ENCODE results near the gene MARK1.

The MARK1 gene

GRCh38 chr1:220528679-220529501 is 954 bp downstream of the MARK1 start:
- in situ Hi-C loops (cut with MboI; ENCODE audit: low sequenced_read_pairs): no loop called here

GRCh38 chr1:220529521-220530020 is 1.6 kb downstream of the MARK1 start:
- in situ Hi-C loops (cut with MboI; ENCODE audit: low sequenced_read_pairs): no loop called here

DNA sequence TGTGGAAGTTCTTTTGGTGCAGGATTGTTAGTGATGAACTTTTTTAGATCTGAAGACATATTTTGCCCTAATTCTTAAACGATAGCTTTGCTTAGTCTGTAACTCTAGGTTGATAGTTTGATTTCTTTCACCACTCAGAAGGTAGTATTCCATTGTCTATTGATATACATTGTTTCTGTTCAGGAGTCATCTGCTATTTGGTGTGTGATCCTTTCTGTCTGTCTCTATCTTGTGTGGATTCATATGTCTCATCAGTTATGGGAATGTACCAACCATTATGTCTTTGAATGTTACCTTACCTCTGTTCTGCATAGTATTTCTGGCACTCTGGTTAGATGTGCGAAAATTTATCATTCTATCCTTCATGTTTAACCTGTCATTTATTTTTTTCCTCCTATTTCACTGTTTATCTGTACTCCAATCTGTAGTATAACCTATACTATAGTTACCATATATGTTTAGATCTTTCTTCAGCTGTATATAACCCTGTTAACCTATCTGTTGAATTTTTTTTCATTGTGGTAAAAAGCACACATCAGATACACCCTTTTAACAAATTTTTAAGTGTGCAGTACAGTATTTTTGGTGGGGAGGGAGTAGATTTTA is 5.7 kb downstream of the MARK1 start:
- in situ Hi-C loops (cut with MboI; ENCODE audit: low sequenced_read_pairs): no loop called here

GRCh38 chr1:220544901-220545303 is 17.0 kb downstream of the MARK1 start:
- in situ Hi-C loops (cut with MboI; ENCODE audit: low sequenced_read_pairs): no loop called here

- in situ Hi-C loops (cut with MboI; ENCODE audit: low sequenced_read_pairs): no loop called here
Observed at GRCh38 chr1:220550811-220551399, 23.0 kb downstream of the MARK1 start.

- in situ Hi-C loops (cut with MboI; ENCODE audit: low sequenced_read_pairs): no loop called here
Observed at GRCh38 chr1:220551718-220552117, 23.8 kb downstream of the MARK1 start.

- in situ Hi-C loops (cut with MboI; ENCODE audit: low sequenced_read_pairs): no loop called here
Observed at GRCh38 chr1:220552672-220553260, 24.8 kb downstream of the MARK1 start.

- in situ Hi-C loops (cut with MboI; ENCODE audit: low sequenced_read_pairs): no loop called here
Observed at GRCh38 chr1:220556641-220557040, 28.7 kb downstream of the MARK1 start.

- in situ Hi-C loops (cut with MboI; ENCODE audit: low sequenced_read_pairs): no loop called here
Observed at GRCh38 chr1:220563564-220563963, 35.6 kb downstream of the MARK1 start.

DNA sequence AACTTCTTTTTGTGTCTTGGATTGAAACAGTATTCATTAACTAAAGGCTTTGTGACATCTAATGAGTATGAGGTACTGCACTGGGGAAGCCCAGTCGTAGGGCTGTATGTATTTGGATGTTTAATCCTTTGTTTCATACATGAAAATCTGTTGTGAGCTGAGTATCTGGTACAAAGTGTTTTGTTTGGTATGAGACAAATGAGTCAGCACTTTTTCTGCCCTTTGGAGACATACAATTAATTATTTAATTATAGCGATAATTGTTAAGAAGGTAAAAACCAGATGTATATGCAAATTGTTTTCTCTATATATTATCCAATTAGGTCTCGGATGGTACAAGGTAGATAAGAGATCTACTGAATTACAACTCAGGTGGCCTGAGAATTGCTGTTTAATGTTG is 36.3 kb downstream of the MARK1 start:
- in situ Hi-C loops (cut with MboI; ENCODE audit: low sequenced_read_pairs): no loop called here

DNA sequence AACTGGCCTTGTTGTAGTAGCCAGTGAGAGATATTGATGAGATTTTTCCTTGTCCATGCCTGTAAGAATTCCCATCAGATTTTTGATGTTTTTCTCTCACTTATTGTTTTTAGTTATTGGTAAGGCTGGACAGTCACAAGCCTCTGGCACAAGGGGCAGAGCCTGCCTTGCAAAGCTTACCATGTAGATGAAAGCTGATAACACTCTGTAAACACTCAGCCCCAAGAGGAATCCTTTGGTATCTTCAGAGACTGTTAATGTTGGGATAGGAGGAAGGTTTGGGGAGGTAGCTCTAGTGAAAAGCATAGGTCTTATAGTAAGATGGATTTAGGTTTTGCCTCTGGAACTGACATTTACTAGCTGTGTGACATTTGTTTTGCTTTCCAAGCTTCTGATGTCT is 37.7 kb downstream of the MARK1 start:
- in situ Hi-C loops (cut with MboI; ENCODE audit: low sequenced_read_pairs): no loop called here

DNA sequence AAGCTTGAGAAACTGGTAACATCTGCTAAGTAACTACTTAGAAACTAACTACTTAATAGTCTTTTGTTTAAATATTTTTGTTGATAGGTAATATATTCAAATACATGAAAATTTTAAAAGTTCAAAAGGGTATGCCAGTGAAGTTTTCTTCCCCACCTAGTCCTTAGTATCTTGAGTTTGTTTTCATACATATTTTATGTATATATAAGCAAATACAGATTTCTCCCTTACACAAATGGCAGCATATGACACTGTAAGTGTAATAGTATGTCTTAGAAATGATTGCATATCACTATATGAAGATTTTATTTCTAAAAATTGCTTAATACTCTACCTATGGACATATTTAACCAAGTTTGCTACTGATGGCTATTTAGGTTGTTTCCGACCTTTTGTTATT is 38.9 kb downstream of the MARK1 start:
- in situ Hi-C loops (cut with MboI; ENCODE audit: low sequenced_read_pairs): no loop called here

DNA sequence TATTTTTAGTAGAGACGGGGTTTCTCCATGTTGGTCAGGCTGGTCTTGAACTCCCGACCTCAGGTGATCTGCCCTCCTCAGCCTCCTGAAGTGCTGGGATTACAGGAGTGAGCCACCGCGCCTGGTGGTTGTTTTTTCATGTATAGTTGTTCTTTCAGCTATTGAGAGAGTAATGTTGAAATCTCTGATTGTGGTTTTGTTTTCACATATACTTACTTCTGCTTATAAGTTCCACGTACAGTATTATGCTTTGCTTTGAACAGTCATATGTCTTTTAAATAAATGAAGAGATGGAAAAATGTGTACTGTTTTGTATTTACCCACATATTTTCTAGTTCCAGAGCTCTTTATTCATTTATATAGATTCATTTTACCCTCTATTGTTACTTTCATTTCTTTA is 44.5 kb downstream of the MARK1 start:
- in situ Hi-C loops (cut with MboI; ENCODE audit: low sequenced_read_pairs): no loop called here

DNA sequence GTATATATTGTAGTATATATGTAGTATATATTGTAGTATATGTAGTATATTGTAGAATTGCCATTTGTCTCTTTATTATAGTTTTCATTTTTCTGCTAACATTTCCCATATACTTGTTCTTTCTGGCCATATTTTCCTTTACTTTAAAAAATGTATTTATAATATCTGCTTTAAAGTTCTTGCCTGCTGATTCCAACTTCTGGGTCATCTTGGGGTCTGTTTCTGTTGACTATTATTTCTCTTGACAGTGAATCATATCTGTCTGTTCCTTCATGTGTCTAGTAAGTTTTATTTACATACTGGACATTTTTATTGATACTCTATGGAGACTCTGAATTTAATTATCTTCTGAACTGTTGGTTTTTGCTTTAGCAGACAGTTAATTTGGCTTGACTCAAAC is 45.9 kb downstream of the MARK1 start:
- in situ Hi-C loops (cut with MboI; ENCODE audit: low sequenced_read_pairs): no loop called here

DNA sequence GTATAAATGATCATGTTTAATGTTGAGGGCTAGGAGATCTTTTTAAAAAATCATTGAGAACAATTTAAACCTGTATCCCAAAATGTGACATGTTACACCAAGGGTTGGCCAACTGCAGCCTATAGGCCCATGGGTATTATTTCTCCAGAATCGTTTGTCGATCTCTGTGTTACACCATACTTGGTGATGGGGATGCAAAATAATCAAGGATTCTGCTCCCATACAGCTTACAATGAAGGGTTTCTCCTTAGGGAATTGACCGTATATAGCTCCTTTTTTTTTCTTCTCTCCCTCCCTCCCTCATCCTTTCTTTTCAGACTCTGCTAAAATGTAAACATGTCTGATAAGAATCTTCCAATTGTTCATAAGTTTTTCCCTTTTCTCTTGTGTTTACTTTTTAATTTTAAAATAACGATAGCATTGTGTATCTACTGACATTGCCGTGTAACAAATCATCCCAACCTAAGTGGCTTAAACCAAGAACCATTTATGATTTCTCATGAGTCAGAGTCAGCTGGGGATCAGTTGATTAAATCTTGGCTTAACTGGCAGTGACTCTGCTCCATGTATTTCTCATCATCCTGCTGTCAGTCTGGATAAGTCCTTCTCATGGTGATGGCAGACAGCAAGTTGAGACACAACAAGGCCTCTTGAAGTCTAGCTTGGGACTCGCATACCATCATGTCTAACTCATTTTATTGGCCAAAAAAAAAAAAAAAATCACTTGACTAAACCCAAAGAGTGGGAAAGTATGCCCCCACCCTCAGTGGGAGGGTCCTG is 48.0 kb downstream of the MARK1 start:
- in situ Hi-C loops (cut with MboI; ENCODE audit: low sequenced_read_pairs): no loop called here

DNA sequence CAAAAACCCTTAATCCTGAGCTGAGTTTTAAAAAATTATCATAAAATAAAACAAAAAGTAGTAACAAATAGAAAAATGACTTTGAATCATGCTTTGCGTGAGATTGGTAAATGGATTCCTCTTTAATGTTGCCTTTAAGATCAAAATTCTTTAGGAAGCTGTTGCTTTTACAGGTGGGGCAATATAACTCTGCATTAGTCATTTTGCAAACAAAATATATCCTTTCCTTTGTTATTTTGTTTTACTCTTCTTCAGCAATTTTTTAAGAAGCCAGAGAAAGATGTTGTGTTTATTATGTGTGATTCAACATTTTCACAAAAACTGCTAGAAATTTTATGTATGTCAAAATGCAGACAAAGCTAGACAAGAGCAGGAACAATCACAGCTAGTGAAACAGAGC is 50.0 kb downstream of the MARK1 start:
- in situ Hi-C loops (cut with MboI; ENCODE audit: low sequenced_read_pairs): no loop called here

DNA sequence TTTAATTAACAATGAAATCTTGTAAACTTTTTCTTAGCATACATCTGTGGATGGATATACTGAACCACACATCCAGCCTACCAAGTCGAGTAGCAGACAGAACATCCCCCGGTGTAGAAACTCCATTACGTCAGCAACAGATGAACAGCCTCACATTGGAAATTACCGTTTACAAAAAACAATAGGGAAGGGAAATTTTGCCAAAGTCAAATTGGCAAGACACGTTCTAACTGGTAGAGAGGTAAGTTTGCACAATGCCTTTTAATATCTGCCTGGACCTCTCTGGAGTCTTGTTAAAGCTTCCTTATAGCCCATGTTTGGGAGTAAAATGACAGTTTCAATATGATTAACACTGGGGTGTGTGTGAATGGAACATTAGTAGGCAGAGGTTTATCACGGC is 51.4 kb downstream of the MARK1 start:
- in situ Hi-C loops (cut with MboI; ENCODE audit: low sequenced_read_pairs): no loop called here

DNA sequence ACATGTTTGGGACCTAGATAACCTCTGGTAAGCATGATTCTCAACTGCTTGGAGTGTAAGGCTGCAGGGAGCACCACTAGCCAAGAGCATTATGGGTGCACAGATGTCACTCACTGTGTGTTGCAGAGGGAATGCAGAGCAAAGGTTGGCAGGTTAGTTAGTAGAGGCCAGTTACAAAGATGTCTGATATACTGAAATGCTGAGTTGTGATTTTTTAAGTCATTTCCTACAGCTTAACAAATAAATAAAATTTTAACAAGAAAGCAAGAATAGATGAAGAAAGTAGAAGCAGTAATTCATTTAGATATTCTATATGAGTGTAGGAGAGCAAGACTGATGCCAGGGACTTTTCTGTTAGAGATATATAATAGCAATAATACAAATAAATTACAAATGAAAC is 64.8 kb downstream of the MARK1 start:
- in situ Hi-C loops (cut with MboI; ENCODE audit: low sequenced_read_pairs): no loop called here

DNA sequence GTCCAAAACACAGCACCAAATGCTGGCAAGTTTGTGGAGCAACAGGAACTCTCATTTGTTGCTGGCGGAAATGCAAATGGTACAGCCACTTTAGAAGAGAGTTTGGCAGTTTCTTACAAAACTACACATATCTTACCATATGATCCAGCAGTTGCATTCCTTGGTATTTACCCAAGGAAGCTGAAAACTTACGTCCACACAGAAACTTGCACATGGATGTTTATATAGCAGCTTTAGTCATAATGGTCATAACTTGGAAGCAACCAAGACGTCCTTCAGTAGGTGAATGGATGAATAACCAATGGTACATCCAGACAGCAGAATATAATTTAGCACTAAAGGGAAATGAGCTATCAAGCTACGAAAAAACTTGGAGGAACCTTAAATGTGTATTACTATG is 66.4 kb downstream of the MARK1 start:
- in situ Hi-C loops (cut with MboI; ENCODE audit: low sequenced_read_pairs): no loop called here

GRCh38 chr1:220595179-220595578 is 67.2 kb downstream of the MARK1 start:
- in situ Hi-C loops (cut with MboI; ENCODE audit: low sequenced_read_pairs): no loop called here

DNA sequence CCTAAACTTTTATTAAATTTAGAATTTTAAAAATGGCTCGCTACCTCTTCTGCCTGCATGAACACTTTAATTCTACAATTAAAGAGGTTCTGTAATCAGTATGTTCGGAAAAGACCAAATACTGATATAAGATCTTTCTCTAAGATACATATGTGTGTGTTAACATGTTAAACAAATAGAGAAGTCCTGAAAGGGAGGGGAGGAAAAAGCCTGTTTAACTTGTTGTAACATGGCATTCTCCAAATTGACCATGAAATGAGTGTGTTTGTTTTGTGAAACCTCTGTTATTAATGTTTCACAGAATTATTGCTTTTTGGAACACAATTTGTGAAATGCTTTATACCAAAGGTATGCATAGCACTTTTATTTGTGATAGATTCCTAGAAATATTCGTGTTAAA is 77.0 kb downstream of the MARK1 start:
- in situ Hi-C loops (cut with MboI; ENCODE audit: low sequenced_read_pairs): no loop called here

All from hTERT RPE-1 (cell line).